Femur (tissue), 1 donor: ENCODE measurements around the gene GSTA4.
"Not testable (repeated sequence)": the region's sequence is repeated elsewhere in the genome, so short reads cannot be mapped to it uniquely, and the experiment has no call there.

Experiments
- DNase-seq: peaks from one replicate; pipeline ENCODE4 v3.0.0-alpha.2; 2017

The GSTA4 gene

DNA sequence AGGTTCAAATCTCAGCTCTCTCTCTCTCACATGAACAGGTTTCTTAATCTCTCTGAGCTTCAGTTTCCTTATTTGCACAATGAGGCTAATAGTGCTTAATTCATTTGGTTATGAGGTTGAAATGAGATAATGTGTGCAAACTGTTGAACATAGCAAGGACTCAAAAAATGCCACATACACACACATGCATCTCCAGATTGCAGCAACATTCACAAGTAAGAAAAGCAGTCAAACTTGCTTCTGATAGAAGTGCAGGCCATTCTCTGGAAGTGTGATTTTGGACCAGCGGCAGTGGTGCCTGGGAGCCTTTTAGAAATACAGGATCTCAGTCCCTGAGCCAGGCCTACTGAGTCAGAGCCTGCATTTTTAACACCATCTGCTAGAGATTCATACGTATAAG is 25.7 kb downstream of the GSTA4 start:
- DNase-seq, result no peak

DNA sequence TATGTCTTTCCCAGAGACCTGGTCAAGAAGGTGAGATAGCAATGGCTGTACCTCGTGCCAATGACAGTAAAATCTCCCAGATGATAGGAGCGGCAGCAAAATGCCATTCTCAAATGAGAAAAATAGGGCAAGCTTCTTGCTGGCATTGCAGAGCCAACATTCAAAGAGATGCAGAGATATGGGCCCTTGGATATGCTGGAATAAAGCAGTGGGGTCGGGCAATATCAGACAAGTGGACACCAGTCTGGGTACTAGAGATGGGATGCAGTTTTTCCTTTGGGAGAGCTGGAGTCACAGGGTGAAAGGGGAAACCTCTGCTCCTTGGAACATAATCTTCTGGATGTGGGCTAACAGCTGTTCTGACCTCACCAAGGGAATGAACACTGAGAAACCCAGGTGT is 29.0 kb downstream of the GSTA4 start:
- DNase-seq, result no peak

DNA sequence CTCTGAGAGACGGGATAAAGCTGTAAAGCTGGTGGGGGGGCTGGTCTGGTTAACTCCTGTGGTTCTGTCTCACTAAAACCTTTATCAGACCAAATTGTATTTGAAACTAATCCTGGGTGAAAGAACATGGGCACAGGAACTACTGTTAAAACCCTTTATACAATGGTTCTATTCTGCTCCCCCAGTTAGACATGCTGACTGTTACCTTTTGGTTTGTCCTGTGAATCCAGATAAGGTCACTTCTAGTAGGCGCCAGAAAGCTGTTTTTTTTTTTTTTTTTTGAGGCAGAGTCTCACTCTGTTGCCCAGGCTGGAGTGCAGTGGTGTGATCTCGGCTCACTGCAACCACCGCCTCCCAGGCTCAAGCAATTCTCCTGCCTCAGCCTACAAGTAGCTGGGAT is 29.7 kb downstream of the GSTA4 start:
- no peak for DNase-seq

DNA sequence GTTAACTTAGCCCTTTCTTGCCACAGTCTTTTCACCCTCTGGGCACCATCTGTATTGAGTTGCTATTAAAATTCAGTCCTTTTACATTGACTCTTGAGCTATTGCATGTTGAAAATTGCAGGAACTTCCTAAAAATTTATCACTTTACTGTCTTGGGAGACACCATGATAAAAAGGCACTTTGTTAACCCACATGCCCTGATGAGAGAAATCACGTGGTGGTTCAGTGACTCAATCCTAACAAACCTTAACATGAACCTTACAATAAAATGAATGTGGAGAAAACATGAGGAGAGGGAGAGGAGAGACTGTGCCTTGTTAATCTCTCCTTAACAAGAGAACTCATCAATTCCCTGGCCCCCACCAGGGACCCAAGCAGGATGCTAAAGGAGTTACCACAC is 30.8 kb downstream of the GSTA4 start:
- DNase-seq, result no peak

DNA sequence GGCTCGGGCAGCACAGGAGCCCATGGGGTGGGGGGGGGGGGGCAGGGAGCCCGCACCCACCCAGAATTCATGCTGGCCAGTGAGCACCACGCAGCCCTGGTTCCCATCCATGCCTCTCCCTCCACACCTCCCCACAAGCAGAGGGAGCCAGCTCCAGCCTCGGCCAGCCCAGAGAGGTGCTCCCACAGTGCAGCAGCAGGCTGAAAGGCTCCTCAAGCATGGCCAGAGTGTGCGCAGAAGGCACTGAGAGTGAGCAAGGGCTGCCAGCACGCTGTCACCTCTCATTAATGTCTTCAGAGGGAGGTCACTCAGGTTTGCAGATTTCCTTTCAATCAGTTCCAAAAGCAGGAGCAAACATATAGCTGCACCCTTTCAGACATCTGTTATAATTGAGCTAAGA is 32.4 kb downstream of the GSTA4 start:
- no peak for DNase-seq

DNA sequence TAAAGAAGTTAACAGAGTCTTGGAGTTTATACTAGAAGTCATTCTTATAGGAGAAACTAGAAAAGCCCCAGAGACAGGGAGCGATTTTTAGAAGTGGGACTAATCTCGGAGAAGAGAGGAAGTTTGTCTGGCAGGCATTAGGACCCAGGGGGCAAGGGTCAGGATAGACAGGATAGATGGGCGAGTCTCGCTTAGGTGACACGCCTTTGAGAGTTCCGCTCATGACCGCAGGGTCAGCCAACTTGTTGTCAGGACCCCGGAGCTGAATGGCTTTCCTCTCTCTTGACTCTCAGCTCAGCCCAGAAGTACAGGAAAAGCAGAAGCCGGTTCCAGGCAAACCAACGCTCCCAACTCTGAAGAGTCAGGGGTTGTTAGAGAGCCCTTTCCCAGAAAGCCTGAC is 34.1 kb downstream of the GSTA4 start:
- DNase-seq, result not testable (repeated sequence)

DNA sequence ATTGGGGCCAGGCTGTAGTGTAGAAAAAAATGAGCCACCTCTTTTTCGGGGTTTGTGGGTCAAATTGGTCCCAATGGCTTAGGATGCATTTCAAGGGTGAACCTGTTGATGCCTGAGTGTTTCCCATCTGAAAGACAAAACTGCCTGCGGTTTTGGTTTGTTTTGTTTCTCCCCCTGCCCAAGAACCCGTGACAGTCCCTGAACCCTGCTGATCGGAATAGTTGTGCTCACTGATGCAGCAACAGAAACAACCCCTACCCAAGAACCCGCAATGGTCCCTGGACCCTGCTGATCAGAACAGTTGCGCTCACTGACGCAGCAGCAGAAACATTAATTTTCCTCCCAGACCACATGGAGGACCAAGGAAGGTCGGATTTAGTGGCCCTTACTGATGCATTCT is 34.9 kb downstream of the GSTA4 start:
- not testable (repeated sequence) for DNase-seq

DNA sequence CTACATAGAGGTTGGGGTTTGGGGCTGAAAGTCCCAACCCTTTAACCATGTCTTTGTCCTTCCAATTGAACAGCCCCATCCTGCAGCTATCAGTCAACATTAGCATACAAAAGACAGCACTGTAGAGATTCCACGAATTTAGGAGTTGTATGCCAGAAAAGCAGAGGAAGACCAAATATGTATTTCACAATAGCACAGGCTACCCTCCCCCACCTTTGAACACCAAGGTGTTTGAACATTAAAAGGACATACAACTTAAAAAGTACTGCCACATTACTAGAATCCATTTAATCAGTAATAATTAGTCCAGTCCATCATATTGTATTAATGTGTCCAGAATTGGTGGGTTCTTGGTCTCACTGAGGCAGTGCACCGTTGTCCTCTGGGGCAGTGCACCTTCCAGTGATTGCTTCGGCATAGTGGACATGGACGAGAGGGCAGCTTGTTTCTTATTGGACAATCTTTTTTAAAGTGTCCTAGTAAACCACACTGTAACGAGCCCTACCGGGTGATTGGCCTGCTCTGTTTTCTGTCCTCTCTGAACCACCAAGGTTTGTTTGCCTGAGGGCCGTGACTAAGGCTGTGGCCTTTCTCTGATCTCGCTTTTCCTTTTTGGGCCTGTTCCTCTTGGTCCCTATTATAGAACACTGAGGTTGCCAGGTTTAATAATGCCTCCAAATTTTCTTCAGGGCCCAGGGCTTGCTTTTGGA is 36.4 kb downstream of the GSTA4 start:
- DNase-seq, result no peak

DNA sequence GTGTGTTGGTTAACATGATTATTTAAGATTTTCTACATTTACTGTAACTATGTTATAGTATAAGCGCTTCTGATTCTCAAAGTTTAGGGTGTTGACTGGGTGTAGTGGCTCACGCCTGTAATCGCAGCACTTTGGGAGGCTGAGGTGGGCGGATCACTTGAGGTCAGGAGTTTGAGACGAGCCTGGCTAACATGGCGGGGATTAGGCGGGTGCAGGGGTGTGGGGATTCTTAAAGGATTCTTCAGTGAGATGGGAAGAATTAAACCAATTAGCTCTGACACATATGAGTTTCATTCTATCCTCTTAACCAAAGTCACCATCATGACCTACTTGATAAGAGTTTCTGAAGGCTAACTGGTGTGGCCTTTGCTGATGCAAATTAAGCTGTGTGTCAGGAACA is 39.2 kb downstream of the GSTA4 start:
- no peak for DNase-seq

DNA sequence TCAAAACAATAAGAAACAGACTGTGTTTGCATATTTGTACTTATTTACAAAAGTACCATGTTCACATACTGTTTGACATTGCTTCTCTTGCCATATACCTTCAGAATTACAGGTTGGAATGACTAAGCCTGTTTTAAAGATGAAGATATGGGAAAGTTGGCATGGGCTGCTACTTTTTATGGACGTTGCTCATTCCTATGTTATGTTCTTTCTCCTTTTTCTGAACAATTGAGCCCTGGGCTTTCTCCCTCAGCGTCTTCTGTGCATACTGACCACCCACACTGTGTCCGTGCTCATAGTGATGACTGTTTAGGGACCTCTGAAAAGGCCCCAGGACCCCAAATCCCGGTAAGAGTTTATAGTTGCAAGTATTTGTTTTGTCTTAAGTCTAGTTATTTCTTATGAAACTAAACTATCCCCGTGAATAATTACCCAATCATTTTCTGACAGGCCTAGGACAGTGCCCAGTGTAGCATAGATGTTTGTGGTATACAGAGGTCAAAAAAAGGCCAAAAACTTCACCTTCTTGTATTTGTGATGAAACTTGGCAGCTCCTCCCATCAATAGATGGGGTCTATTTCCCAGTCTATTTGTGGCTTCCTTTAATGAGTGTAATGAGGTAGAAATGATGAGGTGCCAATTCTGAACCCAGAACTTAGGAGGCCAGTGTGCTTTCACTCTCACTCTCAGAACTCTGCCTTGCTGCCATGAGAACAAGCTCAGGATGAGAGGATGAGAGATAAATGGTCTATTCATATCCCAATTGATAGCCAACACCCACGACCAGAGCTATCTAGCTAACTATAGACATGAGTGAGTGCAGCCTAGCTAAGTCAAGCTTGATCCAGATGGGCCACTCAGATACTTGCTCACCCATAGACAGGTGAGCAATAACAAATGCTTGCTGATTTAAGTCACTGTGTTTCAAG is 40.9 kb downstream of the GSTA4 start:
- no peak for DNase-seq

DNA sequence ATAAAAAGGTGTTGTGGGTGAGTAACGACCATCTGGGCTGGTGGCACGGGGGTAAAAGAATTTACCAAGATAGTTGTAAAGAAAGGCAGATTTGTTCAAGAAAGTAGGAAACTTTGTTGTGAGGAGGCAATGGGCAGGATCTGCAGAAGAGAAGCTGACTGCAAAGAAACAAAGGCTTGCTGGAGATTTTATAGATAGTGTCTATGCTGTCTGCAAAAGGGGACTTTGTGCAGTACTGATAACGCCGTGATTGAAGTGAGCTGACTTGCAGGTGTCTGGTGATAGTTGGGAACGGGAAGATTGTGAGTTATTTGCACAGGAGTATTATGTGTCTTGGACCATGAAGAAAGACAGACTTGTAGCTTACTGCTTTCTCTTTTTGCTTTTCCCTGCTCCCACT is 48.8 kb downstream of the GSTA4 start:
- DNase-seq, result no peak

DNA sequence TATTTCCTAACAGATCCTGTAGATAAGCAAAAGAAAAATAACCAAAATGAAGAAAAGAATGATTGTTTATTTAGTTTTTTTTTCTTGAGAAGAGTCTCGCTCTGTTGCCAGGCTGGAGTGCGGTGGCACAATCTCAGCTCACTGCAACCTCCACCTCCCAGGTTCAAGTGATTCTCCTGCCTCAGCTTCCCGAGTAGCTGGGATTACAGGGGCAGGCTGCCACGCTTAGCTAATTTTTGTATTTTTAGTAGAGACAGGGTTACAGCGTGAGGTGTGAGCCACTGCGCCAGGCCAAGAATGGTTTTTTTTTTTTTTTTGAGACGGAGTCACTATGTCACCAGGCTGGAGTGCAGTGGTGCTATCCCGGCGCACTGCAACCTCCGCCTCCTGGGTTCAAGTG is 52.3 kb downstream of the GSTA4 start:
- DNase-seq, result not testable (repeated sequence)

DNA sequence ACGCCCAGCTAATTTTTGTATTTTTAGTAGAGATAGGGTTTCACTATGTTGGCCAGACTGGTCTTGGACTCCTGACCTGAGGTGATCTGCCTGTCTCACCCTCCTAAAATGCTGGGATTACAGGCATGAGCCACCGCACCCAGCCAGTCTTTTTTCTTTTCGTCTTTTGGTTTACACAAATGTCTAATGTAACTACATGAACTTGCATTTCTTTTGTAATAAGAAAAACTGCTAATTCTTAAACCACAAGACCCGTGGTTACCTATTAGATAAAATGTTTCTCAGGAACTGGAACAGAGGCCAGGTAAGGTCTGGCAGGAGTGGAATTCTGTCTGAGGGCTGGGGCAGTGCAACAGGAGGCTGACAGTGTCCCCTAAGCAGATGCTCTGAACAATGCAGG is 52.9 kb downstream of the GSTA4 start:
- DNase-seq, result no peak

DNA sequence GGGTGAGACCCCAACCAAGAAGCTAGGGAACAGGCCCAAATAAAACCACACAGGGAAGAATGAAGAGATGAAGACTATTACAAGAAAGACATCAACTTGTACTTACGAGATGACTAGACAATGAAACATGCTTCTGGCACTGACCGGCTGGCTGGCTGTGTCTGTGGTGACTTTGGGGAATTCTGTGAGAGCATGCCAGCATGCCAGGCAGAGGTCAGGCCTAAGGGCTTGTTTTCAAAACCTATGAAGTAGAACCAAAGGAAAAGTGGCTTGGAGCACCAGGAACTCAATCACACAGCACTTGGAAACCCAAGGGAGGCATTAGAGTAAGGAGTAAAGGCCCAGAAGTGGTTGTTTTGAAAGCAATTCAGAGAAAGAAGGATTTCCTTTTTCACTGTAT is 57.2 kb downstream of the GSTA4 start:
- DNase-seq, result no peak

DNA sequence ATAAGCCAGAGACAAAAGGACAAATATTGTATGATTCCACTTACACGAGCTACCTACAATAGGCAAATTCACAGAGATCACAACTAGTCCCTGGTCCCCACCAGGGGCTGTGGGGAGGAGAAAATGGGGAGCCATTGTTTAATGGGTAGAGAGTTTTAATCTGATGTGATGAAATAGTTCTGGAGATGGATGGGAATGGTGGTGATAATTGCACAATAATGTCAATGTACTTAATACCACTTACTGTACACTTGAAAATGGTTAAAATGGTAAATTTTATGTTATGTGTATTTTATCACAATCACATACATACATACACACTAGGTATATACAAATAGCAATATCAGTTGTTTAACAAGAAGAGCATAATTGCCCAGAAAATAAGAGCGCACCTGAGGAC is 61.3 kb downstream of the GSTA4 start:
- DNase-seq, result no peak

DNA sequence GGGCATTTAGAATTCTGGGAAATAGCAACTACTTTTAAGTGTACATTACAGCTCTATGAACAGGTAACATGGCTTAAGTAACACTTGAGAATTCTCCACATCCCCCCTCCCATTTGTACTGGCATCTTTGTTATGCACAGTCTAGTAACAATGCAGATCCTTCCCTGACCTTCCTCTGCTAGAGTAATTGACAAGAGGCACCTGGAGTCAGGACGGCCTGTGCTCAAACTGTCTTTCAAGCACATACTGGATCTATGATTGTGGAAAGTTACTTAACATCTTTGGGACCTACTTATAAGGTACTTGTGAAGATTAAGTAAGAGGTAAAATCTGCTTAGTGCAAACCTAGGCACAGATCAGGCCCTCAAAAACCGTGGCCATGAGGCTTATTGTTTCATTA is 63.7 kb downstream of the GSTA4 start:
- DNase-seq, result no peak

DNA sequence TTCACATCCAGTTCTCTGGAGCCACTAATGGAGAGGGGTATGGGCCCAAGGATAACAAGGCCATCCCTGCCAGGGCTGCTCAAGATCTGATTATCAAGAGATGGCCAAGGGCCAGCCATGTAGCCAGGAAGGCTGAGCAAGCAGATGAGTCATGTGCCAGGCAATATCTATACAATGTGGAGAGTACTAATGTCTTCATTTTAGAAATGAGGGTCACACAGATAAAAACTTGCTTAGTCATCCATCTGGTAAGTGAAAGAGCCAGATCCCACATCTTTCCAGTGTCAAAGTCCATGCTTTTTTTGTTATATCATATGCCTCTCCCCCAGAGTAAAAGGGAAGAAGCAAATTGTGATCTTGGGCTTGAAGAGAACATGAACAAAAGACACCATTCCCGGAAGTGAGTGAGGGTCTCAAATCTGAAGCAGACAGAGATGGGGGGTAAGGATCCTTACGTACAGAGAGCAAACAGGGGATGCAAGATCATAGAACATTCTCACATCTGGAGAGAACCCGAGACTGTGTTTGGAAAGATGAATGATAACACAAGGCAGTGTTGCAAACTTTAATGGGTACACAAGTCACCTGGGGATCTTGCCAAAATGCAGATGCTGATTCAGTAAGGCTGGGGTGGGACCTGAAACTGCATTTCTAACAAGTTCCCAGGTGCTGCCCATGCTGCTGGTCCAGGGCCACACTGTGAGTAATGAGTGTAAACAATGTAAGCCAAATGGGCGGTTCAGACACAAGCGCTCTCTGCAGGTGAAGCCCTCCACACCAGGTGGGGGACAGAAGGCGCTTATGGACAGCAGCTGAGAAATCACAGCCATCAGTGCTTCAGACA is 65.5 kb downstream of the GSTA4 start:
- no peak for DNase-seq
